Activated naive CD4-positive, alpha-beta T cell treated with anti-CD3 and anti-CD28 coated beads, Interleukin-2, amount 10 ng/mL, durations not matched to agents 7 days and 5 days (primary cell): ENCODE results near the gene SPATA17.
A peak's percentile ranks its signal among the peaks of the same experiment; 100 is the strongest.
"Not testable (repeated sequence)": the region's sequence is repeated elsewhere in the genome, so short reads cannot be mapped to it uniquely, and the experiment has no call there.

ENCODE experiments used
- CTCF ChIA-PET: fragments of 350-600 bp; sonication (Branson Sonifier 250); formaldehyde crosslinking; loops from one replicate; lab custom pipeline; 2021; ENCODE audit warnings: antibody characterized with exemption; lab: Charles Lee
- DNase-seq: peaks from one replicate; pipeline ENCODE4 v3.0.0-alpha.2; 2020
- H3K27ac Mint-ChIP-seq: one replicate; pipeline ENCODE4 v1.8.0; 2021; ENCODE audit warnings: mild to moderate bottlenecking, moderate library complexity, mixed read lengths
- H3K27me3 Mint-ChIP-seq: one replicate; pipeline ENCODE4 v1.8.0; 2021; ENCODE audit warnings: mild to moderate bottlenecking, mixed read lengths
- H3K36me3 Mint-ChIP-seq: one replicate; pipeline ENCODE4 v1.8.0; 2021; ENCODE audit warnings: mixed read lengths
- H3K4me1 Mint-ChIP-seq: one replicate; pipeline ENCODE4 v1.8.0; 2021; ENCODE audit warnings: mixed read lengths
- H3K4me3 Mint-ChIP-seq: one replicate; pipeline ENCODE4 v1.8.0; 2021; ENCODE audit warnings: mild to moderate bottlenecking, moderate library complexity, mixed read lengths
- H3K9me3 Mint-ChIP-seq: one replicate; pipeline ENCODE4 v1.8.0; 2021; ENCODE audit warnings: mixed read lengths

SPATA17 gene

GRCh38 chr1:217630711-217631591 is at the start of gene SPATA17, which contains the start of gene GPATCH2:
Gene SPATA17 (plus strand): TSS chr1:217631344. CDS start chr1:217631379, 35 bp downstream.
Gene GPATCH2 (minus strand): TSS chr1:217631090. CDS start chr1:217630971, 119 bp downstream.
- Mint-ChIP-seq H3K4me1 (peaks cover 34% of the 10 kb centered on the region), H3K27ac (peak within 1 kb of the TSS; percentile 94), H3K4me3 (peak within 1 kb of the TSS; percentile 82), H3K27me3 (no peaks in the 10 kb centered on the region), H3K9me3 (no peaks in the 10 kb centered on the region), H3K36me3 (no peaks in the 10 kb centered on the region)
- peak; percentile 85 for DNase-seq
- CTCF ChIA-PET = interaction anchor here (0.8 kb wide), 1 partner anchor 10 kb away, joined by 3 read pairs; no protein-coding TSS in a partner anchor

- H3K4me1 Mint-ChIP-seq, H3K4me3 Mint-ChIP-seq, CTCF ChIA-PET, H3K27ac Mint-ChIP-seq, DNase-seq, H3K27me3 Mint-ChIP-seq, H3K36me3 Mint-ChIP-seq, H3K9me3 Mint-ChIP-seq: not testable (repeated sequence)
These were observed 46.8 kb upstream of the SPATA17 start for GRCh38 chr1:217584286-217584811.

- CTCF ChIA-PET = no interaction called here
- Mint-ChIP-seq H3K27ac (no peak overlapping the region), H3K4me3 (no peak overlapping the region), H3K27me3 (no peaks in the 10 kb centered on the region), H3K36me3 (peaks cover 2% of the 10 kb centered on the region), H3K4me1 (no peaks in the 10 kb centered on the region), H3K9me3 (no peaks in the 10 kb centered on the region)
- DNase-seq = no peak
These were observed 45.6 kb upstream of the SPATA17 start for GRCh38 chr1:217585577-217585976.

GRCh38 chr1:217586586-217586985 is 44.6 kb upstream of the SPATA17 start:
- Mint-ChIP-seq H3K27ac (no peak overlapping the region), H3K4me3 (no peak overlapping the region), H3K4me1 (no peaks in the 10 kb centered on the region), H3K27me3 (no peaks in the 10 kb centered on the region), H3K9me3 (no peaks in the 10 kb centered on the region), H3K36me3 (peaks cover 2% of the 10 kb centered on the region)
- DNase-seq = no peak
- CTCF ChIA-PET = no interaction called here

- CTCF ChIA-PET = no interaction called here
- no peak for DNase-seq
- Mint-ChIP-seq H3K4me3 (no peak overlapping the region), H3K27ac (no peak overlapping the region), H3K9me3 (no peaks in the 10 kb centered on the region), H3K36me3 (peaks cover 2% of the 10 kb centered on the region), H3K27me3 (no peaks in the 10 kb centered on the region), H3K4me1 (no peaks in the 10 kb centered on the region)
These were observed 40.5 kb upstream of the SPATA17 start for GRCh38 chr1:217590598-217590997.

GRCh38 chr1:217599154-217599553 is 32.0 kb upstream of the SPATA17 start:
- CTCF ChIA-PET = no interaction called here
- no peak for DNase-seq
- Mint-ChIP-seq H3K4me3 (no peak overlapping the region), H3K9me3 (no peaks in the 10 kb centered on the region), H3K27me3 (no peaks in the 10 kb centered on the region), H3K36me3 (peaks cover 2% of the 10 kb centered on the region), H3K27ac (no peak overlapping the region), H3K4me1 (no peaks in the 10 kb centered on the region)

GRCh38 chr1:217602380-217602779 is 28.8 kb upstream of the SPATA17 start:
- Mint-ChIP-seq H3K4me1 (no peaks in the 10 kb centered on the region), H3K36me3 (peaks cover 2% of the 10 kb centered on the region), H3K9me3 (no peaks in the 10 kb centered on the region), H3K4me3 (no peak overlapping the region), H3K27me3 (no peaks in the 10 kb centered on the region), H3K27ac (no peak overlapping the region)
- CTCF ChIA-PET = no interaction called here
- no peak for DNase-seq

- CTCF ChIA-PET = no interaction called here
- no peak for DNase-seq
- H3K9me3 Mint-ChIP-seq = no peaks in the 10 kb centered on the region
- H3K27ac Mint-ChIP-seq = no peak overlapping the region
- H3K36me3 Mint-ChIP-seq = peaks cover 10% of the 10 kb centered on the region
- no peaks in the 10 kb centered on the region for H3K4me1 Mint-ChIP-seq
- H3K4me3 Mint-ChIP-seq = no peak overlapping the region
- H3K27me3 Mint-ChIP-seq = no peaks in the 10 kb centered on the region
These were observed 25.8 kb upstream of the SPATA17 start for GRCh38 chr1:217605390-217605789.

GRCh38 chr1:217614200-217614712 is 16.9 kb upstream of the SPATA17 start:
- Mint-ChIP-seq H3K27me3 (no peaks in the 10 kb centered on the region), H3K36me3 (peaks cover 8% of the 10 kb centered on the region), H3K27ac (no peak overlapping the region), H3K4me3 (no peak overlapping the region), H3K9me3 (no peaks in the 10 kb centered on the region), H3K4me1 (no peaks in the 10 kb centered on the region)
- CTCF ChIA-PET = no interaction called here
- no peak for DNase-seq

GRCh38 chr1:217617126-217617525 is 14.0 kb upstream of the SPATA17 start:
- no peak overlapping the region for H3K27ac Mint-ChIP-seq
- H3K36me3 Mint-ChIP-seq = peaks cover 14% of the 10 kb centered on the region
- DNase-seq = no peak
- peaks cover 3% of the 10 kb centered on the region for H3K4me1 Mint-ChIP-seq
- H3K4me3 Mint-ChIP-seq = no peak overlapping the region
- CTCF ChIA-PET = no interaction called here
- no peaks in the 10 kb centered on the region for H3K9me3 Mint-ChIP-seq
- H3K27me3 Mint-ChIP-seq = no peaks in the 10 kb centered on the region

GRCh38 chr1:217620814-217621213 is 10.3 kb upstream of the SPATA17 start:
- Mint-ChIP-seq H3K9me3 (no peaks in the 10 kb centered on the region), H3K4me1 (peaks cover 4% of the 10 kb centered on the region), H3K36me3 (peaks cover 18% of the 10 kb centered on the region), H3K4me3 (no peak overlapping the region), H3K27ac (no peak overlapping the region), H3K27me3 (no peaks in the 10 kb centered on the region)
- DNase-seq = no peak
- CTCF ChIA-PET = interaction anchor here (1.1 kb wide), 1 partner anchor 10 kb away, joined by 3 read pairs; the partner anchor contains the start of gene GPATCH2

- Mint-ChIP-seq H3K27ac (no peak overlapping the region), H3K36me3 (peaks cover 18% of the 10 kb centered on the region), H3K4me1 (peaks cover 4% of the 10 kb centered on the region), H3K27me3 (no peaks in the 10 kb centered on the region), H3K9me3 (no peaks in the 10 kb centered on the region), H3K4me3 (no peak overlapping the region)
- CTCF ChIA-PET = no interaction called here
- no peak for DNase-seq
These were observed 9.1 kb upstream of the SPATA17 start for GRCh38 chr1:217622042-217622441.

- Mint-ChIP-seq H3K27me3 (no peaks in the 10 kb centered on the region), H3K4me3 (no peak overlapping the region), H3K4me1 (peaks cover 31% of the 10 kb centered on the region), H3K27ac (no peak overlapping the region), H3K9me3 (no peaks in the 10 kb centered on the region), H3K36me3 (peaks cover 4% of the 10 kb centered on the region)
- DNase-seq = no peak
- CTCF ChIA-PET = no interaction called here
These were observed 4.8 kb upstream of the SPATA17 start for GRCh38 chr1:217626321-217626720.

GRCh38 chr1:217627431-217627830 is 3.7 kb upstream of the SPATA17 start:
- Mint-ChIP-seq H3K9me3 (no peaks in the 10 kb centered on the region), H3K36me3 (peaks cover 4% of the 10 kb centered on the region), H3K27me3 (no peaks in the 10 kb centered on the region), H3K4me3 (no peak overlapping the region), H3K4me1 (peaks cover 33% of the 10 kb centered on the region), H3K27ac (no peak overlapping the region)
- no peak for DNase-seq
- CTCF ChIA-PET = no interaction called here

GRCh38 chr1:217642455-217642854 is 11.3 kb downstream of the SPATA17 start:
- CTCF ChIA-PET = no interaction called here
- no peak for DNase-seq
- Mint-ChIP-seq H3K27me3 (peaks cover 6% of the 10 kb centered on the region), H3K27ac (no peak overlapping the region), H3K36me3 (no peaks in the 10 kb centered on the region), H3K9me3 (no peaks in the 10 kb centered on the region), H3K4me3 (no peak overlapping the region), H3K4me1 (no peaks in the 10 kb centered on the region)
